Measurements from ENCODE around the gene ADGRG4.
A peak's percentile ranks its signal among the peaks of the same experiment; 100 is the strongest.
"Not testable (repeated sequence)": the region's sequence is repeated elsewhere in the genome, so short reads cannot be mapped to it uniquely, and the experiment has no call there.

The ADGRG4 gene, protein sequence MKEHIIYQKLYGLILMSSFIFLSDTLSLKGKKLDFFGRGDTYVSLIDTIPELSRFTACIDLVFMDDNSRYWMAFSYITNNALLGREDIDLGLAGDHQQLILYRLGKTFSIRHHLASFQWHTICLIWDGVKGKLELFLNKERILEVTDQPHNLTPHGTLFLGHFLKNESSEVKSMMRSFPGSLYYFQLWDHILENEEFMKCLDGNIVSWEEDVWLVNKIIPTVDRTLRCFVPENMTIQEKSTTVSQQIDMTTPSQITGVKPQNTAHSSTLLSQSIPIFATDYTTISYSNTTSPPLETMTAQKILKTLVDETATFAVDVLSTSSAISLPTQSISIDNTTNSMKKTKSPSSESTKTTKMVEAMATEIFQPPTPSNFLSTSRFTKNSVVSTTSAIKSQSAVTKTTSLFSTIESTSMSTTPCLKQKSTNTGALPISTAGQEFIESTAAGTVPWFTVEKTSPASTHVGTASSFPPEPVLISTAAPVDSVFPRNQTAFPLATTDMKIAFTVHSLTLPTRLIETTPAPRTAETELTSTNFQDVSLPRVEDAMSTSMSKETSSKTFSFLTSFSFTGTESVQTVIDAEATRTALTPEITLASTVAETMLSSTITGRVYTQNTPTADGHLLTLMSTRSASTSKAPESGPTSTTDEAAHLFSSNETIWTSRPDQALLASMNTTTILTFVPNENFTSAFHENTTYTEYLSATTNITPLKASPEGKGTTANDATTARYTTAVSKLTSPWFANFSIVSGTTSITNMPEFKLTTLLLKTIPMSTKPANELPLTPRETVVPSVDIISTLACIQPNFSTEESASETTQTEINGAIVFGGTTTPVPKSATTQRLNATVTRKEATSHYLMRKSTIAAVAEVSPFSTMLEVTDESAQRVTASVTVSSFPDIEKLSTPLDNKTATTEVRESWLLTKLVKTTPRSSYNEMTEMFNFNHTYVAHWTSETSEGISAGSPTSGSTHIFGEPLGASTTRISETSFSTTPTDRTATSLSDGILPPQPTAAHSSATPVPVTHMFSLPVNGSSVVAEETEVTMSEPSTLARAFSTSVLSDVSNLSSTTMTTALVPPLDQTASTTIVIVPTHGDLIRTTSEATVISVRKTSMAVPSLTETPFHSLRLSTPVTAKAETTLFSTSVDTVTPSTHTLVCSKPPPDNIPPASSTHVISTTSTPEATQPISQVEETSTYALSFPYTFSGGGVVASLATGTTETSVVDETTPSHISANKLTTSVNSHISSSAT (N-terminal part only)

DNA sequence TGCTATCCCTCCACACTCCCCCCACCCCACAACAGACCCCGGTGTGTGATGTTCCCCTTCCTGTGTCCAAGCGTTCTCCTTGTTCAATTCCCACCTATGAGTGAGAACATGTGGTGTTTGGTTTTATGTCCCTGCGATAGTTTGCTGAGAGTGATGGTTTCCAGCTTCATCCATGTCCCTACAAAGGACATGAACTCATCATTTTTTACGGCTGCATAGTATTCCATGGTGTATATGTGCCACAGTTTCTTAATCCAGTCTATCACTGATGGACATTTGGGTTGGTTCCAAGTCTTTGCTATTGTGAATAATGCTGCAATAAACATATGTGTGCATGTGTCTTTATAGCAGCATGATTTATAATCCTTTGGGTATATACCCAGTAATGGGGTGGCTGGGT, at the start of gene ADGRG4:
TSS of gene ADGRG4 (plus strand) at position 243 of the 400 bp plus-strand sequence. CDS start 7,815 bp downstream, outside the sequence.
- not testable (repeated sequence) for DNase-seq

DNA sequence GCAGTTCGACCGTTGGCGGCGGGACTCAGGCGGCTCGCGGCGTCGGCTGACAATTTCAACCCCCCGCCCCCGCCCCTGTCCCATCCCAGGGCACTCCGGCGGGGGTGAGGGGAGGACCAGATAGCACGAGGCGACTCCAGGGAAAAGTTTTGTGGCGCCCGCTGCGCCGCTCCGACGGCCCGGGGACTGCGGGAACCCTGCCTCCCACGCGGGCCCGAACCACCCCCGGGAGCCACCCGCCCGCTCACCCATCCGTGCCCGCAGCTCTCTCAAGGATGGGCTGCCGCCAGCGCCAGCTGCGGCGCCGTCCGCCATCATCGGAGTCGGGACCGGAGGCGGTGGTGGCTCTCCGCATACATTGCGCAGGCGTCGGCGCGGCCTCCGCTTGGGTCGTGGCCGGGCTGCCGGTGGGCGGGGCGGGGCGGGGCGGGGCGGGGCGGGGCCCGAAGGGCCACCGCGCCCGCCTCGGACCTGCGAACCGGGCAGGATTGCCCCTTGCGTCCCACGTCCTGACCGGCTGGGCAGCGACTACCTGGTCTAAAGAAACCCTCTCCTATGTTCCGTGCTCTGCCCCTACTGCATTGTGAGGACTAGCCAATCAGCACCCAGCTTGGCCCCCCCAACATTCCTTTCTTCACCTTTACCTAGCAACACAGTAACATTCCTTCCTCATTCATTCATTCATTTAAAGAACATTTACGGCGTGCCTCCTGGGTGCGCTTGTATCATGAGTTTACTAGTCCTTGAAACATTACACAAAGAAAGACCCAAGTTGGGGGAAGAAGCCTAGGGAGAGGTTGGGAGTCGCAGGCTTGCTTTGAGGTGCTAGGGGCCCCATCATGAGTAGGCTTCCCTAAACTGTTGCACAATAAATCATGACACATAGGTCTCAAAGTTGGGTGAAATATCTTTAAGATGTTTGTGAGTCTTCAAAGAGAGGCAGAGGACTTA, 49.4 kb upstream of the ADGRG4 start, which contains the start of gene MAP7D3:
TSS of gene MAP7D3 (minus strand) at position 360 of the 951 bp plus-strand sequence. CDS start at position 318, 42 bp downstream.
- DNase-seq: peak; percentile 75

DNA sequence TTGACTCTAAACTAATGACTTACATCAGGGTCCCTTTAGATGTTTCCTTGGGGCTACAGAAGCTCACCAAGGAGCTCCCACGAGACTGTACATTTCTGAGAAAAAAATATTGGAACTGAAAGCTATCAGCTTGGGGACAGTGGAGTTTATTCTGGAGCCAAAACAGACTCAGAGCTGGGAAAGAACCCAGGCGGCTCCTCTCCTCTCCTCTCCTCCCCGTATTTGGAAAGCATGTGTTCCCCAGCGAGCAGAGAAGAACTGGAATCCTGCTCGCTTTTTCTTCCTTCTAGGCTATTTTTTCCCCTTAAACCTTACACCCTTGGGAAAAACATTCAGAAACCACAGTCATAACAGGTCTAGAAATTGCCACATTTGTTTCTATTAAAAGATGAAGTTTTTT, 45.2 kb upstream of the ADGRG4 start:
- DNase-seq: no peak

DNA sequence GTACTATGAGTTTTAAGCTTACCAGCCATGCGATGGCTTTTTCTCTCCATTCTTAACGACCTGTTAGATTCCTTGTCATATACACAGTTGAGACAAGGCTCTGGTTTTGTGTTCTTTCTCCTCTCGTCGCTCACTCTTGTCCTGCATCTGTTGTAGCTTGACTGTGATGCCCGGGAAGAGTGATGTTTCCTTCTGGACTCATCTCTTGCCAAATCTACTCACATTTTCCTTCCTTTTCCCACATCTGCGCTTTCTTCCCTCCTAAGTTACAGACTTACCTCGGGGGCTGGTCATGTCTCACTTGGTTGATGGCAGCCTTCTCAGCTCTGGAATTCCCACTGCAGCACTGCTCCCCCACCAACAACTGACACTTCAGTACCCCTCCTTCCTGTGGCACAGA, 44.7 kb upstream of the ADGRG4 start:
- no peak for DNase-seq

DNA sequence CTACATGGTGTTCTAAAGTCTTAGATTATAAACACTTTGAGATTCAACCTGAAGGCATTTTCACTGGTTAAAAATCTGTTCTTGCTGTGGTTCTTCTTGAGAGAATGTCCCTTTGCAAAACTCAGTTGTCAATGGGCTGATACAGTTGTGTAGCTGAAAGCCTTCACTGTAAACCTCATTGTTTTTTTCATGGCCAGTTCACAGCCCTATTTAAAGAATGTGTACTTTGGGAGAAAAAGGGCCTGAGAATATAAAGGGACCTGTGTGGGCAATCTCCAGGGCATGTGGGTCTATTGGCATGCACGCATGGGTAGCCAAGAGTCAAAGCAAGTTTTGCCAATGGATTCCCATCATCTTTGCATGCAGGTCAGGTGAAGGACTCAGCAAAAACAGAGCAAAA, 41.8 kb upstream of the ADGRG4 start:
- DNase-seq: no peak

DNA sequence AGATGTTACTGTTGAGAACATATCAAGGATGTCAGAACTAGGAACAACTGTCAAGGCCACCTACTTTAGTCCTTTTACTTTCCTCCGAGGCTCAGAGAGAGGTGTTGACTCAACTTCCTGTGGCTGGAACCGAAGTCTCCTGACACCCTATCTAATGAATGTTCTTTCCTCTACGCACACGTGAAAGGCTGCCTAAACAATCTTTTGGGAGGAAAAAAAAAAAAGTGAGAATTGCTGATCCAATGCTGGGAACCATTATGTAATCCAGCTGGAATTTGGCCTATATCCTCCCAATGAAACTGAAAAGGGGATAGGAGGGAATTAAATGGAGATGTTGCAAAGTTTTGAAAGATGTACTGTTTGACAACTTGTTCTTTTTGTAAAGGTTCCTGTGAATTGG, 41.2 kb upstream of the ADGRG4 start:
- peak; percentile 52 for DNase-seq

DNA sequence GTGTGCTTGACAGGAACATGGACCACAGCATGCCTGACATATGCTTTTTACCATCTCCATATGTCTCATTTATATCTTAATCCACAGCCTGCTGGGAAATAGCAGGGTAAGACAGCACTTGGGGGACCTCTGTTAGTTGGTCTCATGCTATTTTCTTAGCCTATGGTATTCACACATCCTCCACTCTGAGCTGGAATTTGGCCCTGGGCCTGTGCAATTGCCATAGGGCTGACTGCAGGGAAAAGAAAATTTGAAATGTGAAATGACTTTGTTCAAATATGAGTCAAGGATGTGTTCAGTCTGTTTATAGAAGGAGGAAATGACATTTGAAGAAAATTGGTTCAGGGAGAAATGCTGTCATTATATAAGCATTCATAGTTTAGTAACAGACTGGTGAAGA, 40.0 kb upstream of the ADGRG4 start:
- no peak for DNase-seq

DNA sequence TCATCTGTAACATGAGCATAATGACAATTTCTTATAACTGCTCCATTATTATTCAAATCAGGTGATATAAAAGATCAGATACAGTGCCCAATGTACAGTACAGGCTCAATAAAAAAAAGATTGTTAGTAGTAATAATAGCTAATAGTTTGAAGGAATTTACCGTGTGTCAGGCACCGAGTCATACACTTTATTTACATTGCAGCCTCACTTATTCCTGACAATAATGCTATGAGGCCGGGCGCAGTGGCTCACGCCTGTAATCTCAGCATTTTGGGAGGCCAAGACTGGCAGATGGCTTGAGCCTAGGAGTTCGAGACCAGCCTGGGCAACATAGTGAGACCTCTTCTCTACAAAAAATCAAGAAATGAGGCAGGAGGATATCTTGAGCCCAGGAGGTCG, 39.4 kb upstream of the ADGRG4 start:
- no peak for DNase-seq

DNA sequence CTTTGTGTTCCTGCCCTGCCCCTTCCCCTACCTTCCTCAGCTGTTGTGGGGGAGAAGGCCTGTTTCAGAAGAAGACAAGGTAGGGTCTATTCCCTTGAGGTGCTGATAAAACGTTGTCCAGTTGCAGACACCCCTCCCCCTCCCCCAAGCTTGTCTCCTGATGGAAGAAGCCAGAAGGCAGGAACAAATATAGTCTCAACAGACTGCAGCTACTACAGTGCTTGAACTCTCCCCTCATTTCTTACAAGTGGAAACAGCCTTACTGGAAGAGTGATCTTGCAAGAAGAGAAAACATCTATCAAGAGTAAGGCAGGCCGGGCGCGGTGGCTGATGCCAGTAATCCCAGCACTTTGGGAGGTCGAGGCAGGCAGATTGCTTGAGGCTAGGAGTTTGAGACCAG, 38.5 kb upstream of the ADGRG4 start:
- no peak for DNase-seq

DNA sequence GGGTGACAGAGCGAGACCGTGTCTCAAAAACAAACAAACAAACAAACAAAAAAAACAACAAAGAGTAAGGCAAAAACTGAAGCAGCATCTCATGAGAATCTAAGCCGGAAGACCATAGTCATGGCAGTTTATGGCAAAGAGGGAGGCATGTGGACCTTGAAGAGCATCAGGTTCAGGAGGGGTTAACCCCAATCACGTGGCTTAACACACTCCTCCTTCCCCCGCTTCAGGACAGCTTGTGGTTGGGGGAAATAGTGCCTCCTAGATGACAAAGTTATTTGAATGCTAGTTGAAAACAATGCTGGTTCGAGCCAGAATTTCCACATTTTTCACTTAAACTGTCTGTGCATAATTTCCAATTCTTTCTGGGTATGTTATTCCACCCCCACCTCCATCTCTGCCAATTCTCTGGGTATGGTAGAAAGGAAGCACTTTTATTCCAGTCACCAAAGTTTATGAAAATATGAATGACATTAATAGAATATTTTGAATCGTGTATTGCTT, 37.9 kb upstream of the ADGRG4 start:
- DNase-seq: no peak

DNA sequence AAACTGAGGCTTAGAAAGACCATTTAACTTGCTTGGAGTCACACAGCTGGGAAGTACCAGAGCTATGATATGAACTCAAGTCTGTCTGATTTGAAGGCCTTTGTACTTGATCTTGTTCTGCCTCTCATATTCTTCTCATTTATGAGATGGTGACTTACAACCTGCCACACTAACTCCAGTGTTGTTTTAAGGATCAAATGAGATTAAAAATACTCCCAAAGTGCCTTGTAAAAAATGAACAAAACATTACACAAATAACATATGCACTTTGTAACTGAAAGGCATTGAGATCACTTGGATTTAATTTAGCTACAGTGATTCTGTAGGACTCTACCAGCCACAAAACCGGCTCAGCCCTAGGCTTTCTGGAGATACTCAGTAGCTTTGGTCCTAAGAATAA, 33.9 kb upstream of the ADGRG4 start:
- no peak for DNase-seq

DNA sequence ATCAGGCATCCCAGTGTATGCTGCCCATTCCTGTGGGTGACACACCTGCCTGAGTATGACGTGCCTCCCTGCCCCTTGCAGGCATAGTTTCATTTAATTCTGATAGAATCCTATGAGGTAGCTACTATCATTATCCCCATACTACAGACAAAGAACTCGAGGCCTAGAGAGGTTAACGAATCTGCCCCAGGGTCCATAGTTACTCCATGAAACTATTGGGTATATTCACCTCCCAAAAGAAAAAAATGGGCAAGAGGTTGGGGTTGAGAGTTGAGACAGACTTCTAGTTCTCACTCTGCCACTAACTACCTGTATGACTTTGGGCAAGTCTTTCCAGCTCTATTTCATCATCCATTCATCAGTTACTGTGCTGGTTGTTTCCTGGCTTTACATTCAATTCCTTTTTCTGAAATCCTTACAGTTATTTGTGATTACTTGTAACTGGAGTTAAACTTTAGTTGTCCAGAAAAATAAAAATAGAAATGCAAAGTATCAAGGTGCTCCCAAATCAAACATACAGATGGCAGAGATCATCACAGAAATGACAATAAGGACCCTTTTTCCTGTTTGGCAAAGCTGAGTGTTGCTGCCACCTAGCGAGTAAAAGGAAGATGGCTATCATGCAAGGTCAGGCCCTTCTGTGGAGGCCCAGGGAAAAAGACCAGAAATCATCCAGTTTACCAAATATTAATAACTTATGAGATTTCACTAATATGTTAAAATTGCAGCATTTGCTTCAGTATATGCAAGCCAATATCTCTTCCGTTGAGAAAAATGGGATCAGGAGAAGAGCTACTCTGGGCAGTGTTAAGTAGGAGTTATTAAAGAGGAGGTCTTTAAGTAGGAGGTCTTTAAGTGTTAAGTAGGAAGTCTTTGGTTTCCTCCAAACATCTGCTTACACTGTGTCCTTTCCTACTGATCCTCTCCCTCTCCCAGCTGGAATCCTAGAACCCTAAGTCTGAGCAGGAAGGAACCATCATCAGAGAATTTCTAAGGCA, 32.4 kb upstream of the ADGRG4 start:
- peak; percentile 66 for DNase-seq

DNA sequence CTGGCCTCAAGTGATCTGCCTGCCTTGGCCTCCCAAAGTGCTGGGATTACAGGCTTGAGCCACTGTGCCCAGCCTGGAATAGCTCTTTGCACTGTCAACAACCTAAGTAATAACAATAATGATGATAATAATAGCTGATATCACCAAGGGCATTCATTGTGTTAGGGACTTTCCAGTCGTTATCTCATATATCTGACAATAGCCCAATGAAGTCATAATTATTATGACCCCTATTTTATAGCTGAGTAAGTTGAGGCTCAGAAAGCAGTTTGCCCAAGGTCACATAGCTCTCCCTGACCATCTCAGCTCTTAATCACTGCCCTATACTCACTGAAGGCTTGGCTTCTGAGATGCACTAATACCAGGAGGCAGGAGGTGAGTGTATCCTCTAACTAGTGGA, 30.8 kb upstream of the ADGRG4 start:
- no peak for DNase-seq

DNA sequence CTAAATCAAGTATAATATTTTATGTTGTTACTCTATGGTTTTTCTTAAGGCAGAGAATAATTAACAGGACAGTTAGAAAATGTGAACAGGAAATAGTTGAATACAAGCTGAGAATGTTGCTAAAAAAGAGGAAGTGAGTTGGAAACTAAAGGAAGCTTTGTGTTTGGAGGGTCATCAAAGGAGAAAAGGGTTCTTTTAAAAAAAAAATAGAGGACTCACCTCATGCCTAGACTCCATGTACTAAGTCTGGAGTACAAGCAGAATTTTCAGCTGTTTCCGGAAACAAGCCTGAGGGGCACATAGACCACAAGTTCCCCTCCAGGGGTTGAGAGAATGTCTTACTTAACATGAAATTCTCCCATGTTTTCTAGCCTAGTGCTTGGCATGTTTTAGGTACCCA, 29.5 kb upstream of the ADGRG4 start:
- DNase-seq: no peak

DNA sequence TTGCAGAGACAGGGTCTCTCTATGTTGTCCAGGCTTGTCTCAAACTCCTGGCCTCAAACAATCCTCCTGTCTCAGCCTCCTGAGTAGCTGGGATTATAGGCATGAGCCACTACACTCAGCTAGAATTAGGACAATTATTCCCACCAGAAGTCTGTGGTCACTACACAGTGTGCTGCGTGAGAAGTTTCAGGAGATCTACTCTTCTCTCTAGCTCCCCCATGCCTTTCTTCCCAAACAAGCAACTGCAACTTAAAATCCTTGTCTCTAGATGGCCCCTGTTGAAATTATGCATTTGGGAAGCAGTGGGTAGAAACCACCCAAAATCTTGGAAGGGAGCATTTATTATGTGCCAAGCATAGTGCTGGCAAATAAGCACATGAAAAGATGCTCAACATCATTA, 28.4 kb upstream of the ADGRG4 start:
- DNase-seq: no peak

DNA sequence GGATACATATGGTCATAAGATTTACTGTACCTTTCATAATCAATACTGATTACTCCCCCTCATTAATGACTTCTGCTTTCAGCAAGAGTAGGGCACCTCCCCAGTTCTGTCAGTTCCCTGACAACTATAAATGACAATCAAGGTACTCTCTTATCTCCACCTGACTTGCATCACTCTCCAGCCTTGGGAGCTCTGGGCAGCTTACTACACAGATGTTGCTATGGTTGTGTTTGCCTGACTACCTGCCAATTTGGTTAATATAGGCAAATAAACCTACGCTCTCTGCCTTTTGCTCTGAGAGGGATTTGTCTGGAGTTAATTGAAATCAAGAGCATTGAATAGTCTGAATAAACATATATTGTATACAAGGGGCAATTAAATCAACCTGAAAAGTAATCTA, 26.8 kb upstream of the ADGRG4 start:
- DNase-seq: no peak

DNA sequence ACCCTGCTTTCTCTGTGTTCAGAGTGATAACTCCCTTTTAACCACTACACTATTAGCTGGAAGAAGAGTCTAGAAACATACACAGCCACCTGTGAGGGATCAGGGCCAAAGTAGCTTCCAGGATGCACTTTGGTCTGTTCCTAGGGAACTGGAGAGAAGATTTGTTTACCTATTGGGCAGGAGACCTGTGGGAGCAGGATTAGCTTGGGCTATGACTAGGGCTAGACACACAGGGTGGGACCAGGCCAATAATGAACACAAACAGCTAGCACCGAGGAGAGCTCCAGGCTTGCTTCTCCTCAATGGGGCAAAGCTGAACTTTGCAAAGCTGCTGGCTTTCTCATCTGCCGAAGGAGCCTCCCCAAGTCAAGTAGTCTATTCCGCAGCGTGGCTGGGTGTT, 25.2 kb upstream of the ADGRG4 start:
- no peak for DNase-seq

DNA sequence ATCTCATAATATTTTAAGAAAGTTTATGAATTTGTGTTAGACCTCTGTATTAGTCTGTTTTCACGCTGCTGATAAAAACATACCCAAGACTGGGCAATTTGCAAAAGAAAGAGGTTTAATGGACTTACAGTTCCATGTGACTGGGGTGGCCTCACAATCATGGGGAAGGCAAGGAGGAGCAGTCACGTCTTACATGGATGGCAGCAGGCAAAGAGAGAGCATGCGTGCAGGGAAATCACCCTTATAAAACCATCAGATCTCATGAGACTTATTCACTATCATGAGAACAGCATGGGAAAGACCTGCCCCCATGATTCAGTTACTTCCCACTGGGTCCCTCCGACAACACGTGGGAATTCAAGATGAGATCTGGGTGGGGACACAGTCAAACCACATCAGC, 14.4 kb upstream of the ADGRG4 start:
- not testable (repeated sequence) for DNase-seq

DNA sequence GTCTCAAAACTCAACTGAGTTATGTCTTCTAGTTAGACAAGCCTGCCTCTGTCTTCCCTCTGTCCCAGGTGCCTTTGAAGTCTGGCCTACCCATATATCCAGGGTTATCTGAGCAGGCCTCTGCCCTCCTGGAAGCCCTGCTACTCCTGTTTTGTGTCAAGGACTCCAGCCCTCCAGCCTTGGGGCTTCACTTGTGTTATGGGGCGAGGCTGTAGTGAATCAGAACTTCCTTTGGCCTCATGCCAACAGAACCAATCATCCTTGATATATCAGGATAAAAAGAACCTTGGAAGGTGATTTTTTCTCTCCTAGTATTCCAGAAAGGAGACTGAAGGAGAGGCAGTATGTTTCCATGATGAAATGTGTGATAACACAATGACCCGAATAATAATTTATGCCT, 8.9 kb upstream of the ADGRG4 start:
- DNase-seq: no peak

DNA sequence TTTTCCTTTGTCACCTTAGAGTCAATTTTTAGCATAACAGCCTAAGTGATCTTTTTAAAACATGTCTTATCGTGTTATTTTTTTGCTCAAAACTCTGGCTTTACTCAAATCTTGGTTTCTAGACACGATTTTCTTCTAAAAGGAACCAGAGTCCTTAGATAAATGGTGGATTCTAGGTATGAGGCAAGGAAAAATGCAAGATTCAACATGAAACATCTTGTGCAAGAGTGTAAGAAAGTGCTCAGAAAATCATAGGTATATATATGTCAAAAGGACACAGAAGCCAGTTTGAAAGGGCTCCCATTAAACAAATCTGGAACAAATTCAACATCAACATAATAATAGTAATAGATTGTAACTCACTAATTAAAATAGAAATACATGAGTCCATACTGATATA, 8.1 kb upstream of the ADGRG4 start:
- no peak for DNase-seq
